ENCODE measurements around the gene SKAP1. TPM values are rescaled to one million over a fixed set of nuclear protein-coding genes. Genes with fewer than 3 reads are reported as not detected.
"Not testable (repeated sequence)": the region's sequence is repeated elsewhere in the genome, so short reads cannot be mapped to it uniquely, and the experiment has no call there.

Gene SKAP1
- polyA plus RNA-seq, 12 donors = 0.31 to 0.98 (median 0.48) TPM; not detected in 3

- no peak for DNase-seq
These were observed 56.7 kb downstream of the SKAP1 start for GRCh38 chr17:48373130-48373830.

- DNase-seq = not testable (repeated sequence)
These were observed 61.0 kb downstream of the SKAP1 start for GRCh38 chr17:48368967-48369366.

GRCh38 chr17:48368352-48368908 is 61.6 kb downstream of the SKAP1 start:
- no peak for DNase-seq

- no peak for DNase-seq
These were observed 66.9 kb downstream of the SKAP1 start for GRCh38 chr17:48363161-48363560.

- not testable (repeated sequence) for DNase-seq
These were observed 69.0 kb downstream of the SKAP1 start for GRCh38 chr17:48360861-48361633.

GRCh38 chr17:48357779-48358602 is 72.0 kb downstream of the SKAP1 start:
- no peak for DNase-seq

- no peak for DNase-seq
These were observed 73.1 kb downstream of the SKAP1 start for GRCh38 chr17:48356866-48357265.

- no peak for DNase-seq
These were observed 77.4 kb downstream of the SKAP1 start for GRCh38 chr17:48352630-48353029.

GRCh38 chr17:48351911-48352332 is 78.1 kb downstream of the SKAP1 start:
- DNase-seq = peak; percentile 35

- no peak for DNase-seq
These were observed 81.7 kb downstream of the SKAP1 start for GRCh38 chr17:48348352-48348751.

- DNase-seq = no peak
These were observed 82.8 kb downstream of the SKAP1 start for GRCh38 chr17:48347177-48347576.

GRCh38 chr17:48344251-48344650 is 85.8 kb downstream of the SKAP1 start:
- no peak for DNase-seq

- DNase-seq = no peak
These were observed 89.1 kb downstream of the SKAP1 start for GRCh38 chr17:48340916-48341315.

- no peak for DNase-seq
These were observed 91.3 kb downstream of the SKAP1 start for GRCh38 chr17:48338720-48339119.

- not testable (repeated sequence) for DNase-seq
These were observed 92.1 kb downstream of the SKAP1 start for GRCh38 chr17:48337903-48338302.

GRCh38 chr17:48336986-48337385 is 93.0 kb downstream of the SKAP1 start:
- DNase-seq = no peak

GRCh38 chr17:48335858-48336500 is 94.0 kb downstream of the SKAP1 start:
- DNase-seq = peak; percentile 65

GRCh38 chr17:48335146-48335784 is 94.7 kb downstream of the SKAP1 start:
- no peak for DNase-seq

- no peak for DNase-seq
These were observed 96.9 kb downstream of the SKAP1 start for GRCh38 chr17:48333034-48333530.

GRCh38 chr17:48330887-48331286 is 99.1 kb downstream of the SKAP1 start:
- no peak for DNase-seq

- no peak for DNase-seq
These were observed 99.6 kb downstream of the SKAP1 start for GRCh38 chr17:48330421-48330820.
